ENCODE measurements around the gene DIDO1. TPM values are rescaled to one million over a fixed set of nuclear protein-coding genes. Genes with fewer than 3 reads are reported as not detected.
A peak's percentile ranks its signal among the peaks of the same experiment; 100 is the strongest.

The DIDO1 gene
- total RNA-seq, 1 experiment from 2014 or later: 85.9 TPM

- Histone ChIP-seq H3K23ac (ENCODE audit: insufficient read length, low read depth, low read length) (no peak overlapping the region), H2BK5ac (ENCODE audit: insufficient read length, low read length) (no peak overlapping the region), H4K91ac (ENCODE audit: insufficient read length, low read depth, low read length) (no peak overlapping the region), H3K18ac (ENCODE audit: insufficient read length, low read depth, low read length) (no peak overlapping the region), H3K14ac (ENCODE audit: insufficient read depth, low read length) (no peak overlapping the region), H3K9ac (ENCODE audit: extremely low read depth, insufficient read length, low read length) (no peak overlapping the region), H2AK5ac (ENCODE audit: insufficient read length, low read length) (no peak overlapping the region), H4K20me1 (ENCODE audit: control insufficient read depth, insufficient read depth, insufficient read length) (peaks cover 2% of the 10 kb centered on the region), H3K9me3 (ENCODE audit: control insufficient read depth, low read depth, low read length) (no peaks in the 10 kb centered on the region), H3K27me3 (ENCODE audit: insufficient read depth, low read length) (no peaks in the 10 kb centered on the region), H3K79me1 (ENCODE audit: insufficient read depth, low read depth, low read length, poor library complexity, severe bottlenecking) (peaks cover 16% of the 10 kb centered on the region), H2BK15ac (ENCODE audit: low read depth, low read length) (no peak overlapping the region), H4K5ac (ENCODE audit: insufficient read length, low read depth, low read length) (no peak overlapping the region), H3K79me2 (ENCODE audit: insufficient read depth, low read length) (peaks cover 19% of the 10 kb centered on the region; the same call in 1 of the 2 replicates), H3T11ph (ENCODE audit: low read length) (no peak overlapping the region), H2BK20ac (ENCODE audit: low read depth, low read length, poor library complexity, severe bottlenecking) (no peak overlapping the region), H2BK12ac (ENCODE audit: insufficient read length, low read depth, low read length) (no peak overlapping the region), H3K4me2 (ENCODE audit: insufficient read depth, insufficient read length, low read length) (no peak overlapping the region), H2AFZ (ENCODE audit: low read length) (no peak overlapping the region), H3K27ac (ENCODE audit: insufficient read length, low read depth, low read length) (no peak overlapping the region), H4K8ac (replicated peaks; ENCODE audit: insufficient read length, low read depth, low read length) (no peak overlapping the region), H3K56ac (ENCODE audit: insufficient read length, low read depth, low read length) (no peak overlapping the region), H2BK120ac (ENCODE audit: low read depth, low read length, poor library complexity, severe bottlenecking) (no peak overlapping the region), H3K23me2 (ENCODE audit: insufficient read length, low read depth, low read length, poor library complexity, severe bottlenecking) (no peaks in the 10 kb centered on the region), H3K4me1 (ENCODE audit: insufficient read depth, low read length) (no peaks in the 10 kb centered on the region), H3K4ac (ENCODE audit: low read depth, low read length) (no peak overlapping the region)
- Mint-ChIP-seq H3K9me3 (no peaks in the 10 kb centered on the region), H3K4me1 (peaks cover 2 to 6% of the 10 kb centered on the region in 2 experiments; a peak in 3 of 4 replicates), H3K27ac (0 out of 7 replicates have a peak overlapping the region, but pooled peaks of 1 of the 3 experiments have one; percentile 90), H3K27me3 (ENCODE audit: low read depth) (no peaks in the 10 kb centered on the region), H3K36me3 (ENCODE audit: insufficient read depth in 1 of 3, low read depth in 3 of 3) (peaks cover 71 to 99% (median 93%) of the 10 kb centered on the region in 3 experiments), H3K4me3 (no peak overlapping the region)
- no peak for DNase-seq
- no CpG with 5 or more reads among the region's 16 CpGs for WGBS (ENCODE audit: extremely low coverage, insufficient read length, low lambda C conversion rate)
- TF ChIP-seq, protein P1, sequence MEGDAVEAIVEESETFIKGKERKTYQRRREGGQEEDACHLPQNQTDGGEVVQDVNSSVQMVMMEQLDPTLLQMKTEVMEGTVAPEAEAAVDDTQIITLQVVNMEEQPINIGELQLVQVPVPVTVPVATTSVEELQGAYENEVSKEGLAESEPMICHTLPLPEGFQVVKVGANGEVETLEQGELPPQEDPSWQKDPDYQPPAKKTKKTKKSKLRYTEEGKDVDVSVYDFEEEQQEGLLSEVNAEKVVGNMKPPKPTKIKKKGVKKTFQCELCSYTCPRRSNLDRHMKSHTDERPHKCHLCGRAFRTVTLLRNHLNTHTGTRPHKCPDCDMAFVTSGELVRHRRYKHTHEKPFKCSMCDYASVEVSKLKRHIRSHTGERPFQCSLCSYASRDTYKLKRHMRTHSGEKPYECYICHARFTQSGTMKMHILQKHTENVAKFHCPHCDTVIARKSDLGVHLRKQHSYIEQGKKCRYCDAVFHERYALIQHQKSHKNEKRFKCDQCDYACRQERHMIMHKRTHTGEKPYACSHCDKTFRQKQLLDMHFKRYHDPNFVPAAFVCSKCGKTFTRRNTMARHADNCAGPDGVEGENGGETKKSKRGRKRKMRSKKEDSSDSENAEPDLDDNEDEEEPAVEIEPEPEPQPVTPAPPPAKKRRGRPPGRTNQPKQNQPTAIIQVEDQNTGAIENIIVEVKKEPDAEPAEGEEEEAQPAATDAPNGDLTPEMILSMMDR (conservative IDR thresholded peaks at IDR 0.05): no peak
These were observed 20.1 kb downstream of the DIDO1 start for GRCh38 chr20:62906209-62906608.
